H9 (cell line): ENCODE results near the gene SLC4A1. TPM values are rescaled to one million over a fixed set of nuclear protein-coding genes. Genes with fewer than 3 reads are reported as not detected.
A peak's percentile ranks its signal among the peaks of the same experiment; 100 is the strongest.

Experiments used
- DNase-seq: peaks from one replicate; pipeline ENCODE4 v3.0.0-alpha.2; 2017
- H2AFZ ChIP-seq: one replicate; pipeline ENCODE4 v1.6.1; 2013; ENCODE audit warnings: mild to moderate bottlenecking, low read length, control low read depth, moderate library complexity
- H2AK5ac ChIP-seq: 2 replicates; pipeline ENCODE4 v1.6.1; 2013; ENCODE audit warnings: low read length, control low read depth, mixed read lengths; ENCODE audit not compliant: insufficient read length
- H2BK120ac ChIP-seq: one replicate; pipeline ENCODE4 v1.6.1; 2013; ENCODE audit warnings: low read depth, mild to moderate bottlenecking, low read length, control low read depth, inconsistent platforms; ENCODE audit not compliant: poor library complexity, severe bottlenecking
- H2BK12ac ChIP-seq: 2 replicates; pipeline ENCODE4 v1.6.1; 2013; ENCODE audit warnings: low read length, control low read depth, mixed read lengths, low read depth; ENCODE audit not compliant: insufficient read length
- H2BK15ac ChIP-seq: 2 replicates; pipeline ENCODE4 v1.6.1; 2013; ENCODE audit warnings: low read depth, low read length, control low read depth
- H2BK20ac ChIP-seq: one replicate; pipeline ENCODE4 v1.6.1; 2013; ENCODE audit warnings: low read depth, mild to moderate bottlenecking, low read length, control low read depth, inconsistent platforms; ENCODE audit not compliant: poor library complexity, severe bottlenecking
- H2BK5ac ChIP-seq: 2 replicates; pipeline ENCODE4 v1.6.1; 2013; ENCODE audit warnings: low read length, control low read depth, mixed read lengths; ENCODE audit not compliant: insufficient read length
- H3K14ac ChIP-seq: 2 replicates; pipeline ENCODE4 v1.6.1; 2013; ENCODE audit warnings: low read length, control low read depth; ENCODE audit not compliant: insufficient read depth
- H3K18ac ChIP-seq: 2 replicates; pipeline ENCODE4 v1.6.1; 2013; ENCODE audit warnings: low read depth, mild to moderate bottlenecking, mixed read lengths, low read length, control low read depth; ENCODE audit not compliant: insufficient read length
- H3K23ac ChIP-seq: 2 replicates; pipeline ENCODE4 v1.6.1; 2013; ENCODE audit warnings: low read length, control low read depth, mixed read lengths, low read depth; ENCODE audit not compliant: insufficient read length
- H3K23me2 ChIP-seq: 2 replicates; pipeline ENCODE4 v1.6.1; 2013; ENCODE audit warnings: low read depth, mild to moderate bottlenecking, mixed read lengths, low read length, control low read depth; ENCODE audit not compliant: insufficient read length, poor library complexity, severe bottlenecking
- H3K27ac ChIP-seq: 2 replicates; pipeline ENCODE4 v1.5.1; 2013; ENCODE audit warnings: low read length, control low read depth, mixed read lengths, low read depth; ENCODE audit not compliant: insufficient read length
- H3K27me3 ChIP-seq: 2 replicates; pipeline ENCODE4 v1.6.1; 2013; ENCODE audit warnings: low read length, control low read depth, inconsistent platforms; ENCODE audit not compliant: insufficient read depth
- H3K4ac ChIP-seq: 2 replicates; pipeline ENCODE4 v1.6.1; 2013; ENCODE audit warnings: low read depth, mild to moderate bottlenecking, control low read depth, inconsistent platforms, low read length, moderate library complexity
- H3K4me1 ChIP-seq: 2 replicates; pipeline ENCODE4 v1.6.1; 2013; ENCODE audit warnings: low read length, control low read depth, inconsistent platforms; ENCODE audit not compliant: insufficient read depth
- H3K4me2 ChIP-seq: 2 replicates; pipeline ENCODE4 v1.6.1; 2013; ENCODE audit warnings: low read length, control low read depth, mixed read lengths; ENCODE audit not compliant: insufficient read length, insufficient read depth
- H3K56ac ChIP-seq: 2 replicates; pipeline ENCODE4 v1.6.1; 2013; ENCODE audit warnings: low read depth, mild to moderate bottlenecking, mixed read lengths, low read length, control low read depth; ENCODE audit not compliant: insufficient read length
- H3K79me1 ChIP-seq: 2 replicates; pipeline ENCODE4 v1.6.1; 2013; ENCODE audit warnings: low read depth, mild to moderate bottlenecking, moderate library complexity, low read length, control low read depth, inconsistent platforms; ENCODE audit not compliant: insufficient read depth, poor library complexity, severe bottlenecking
- H3K79me2 ChIP-seq: 2 replicates; pipeline ENCODE4 v1.6.1; 2013; ENCODE audit warnings: low read length, control low read depth, inconsistent platforms; ENCODE audit not compliant: insufficient read depth
- H3K9ac ChIP-seq: 2 replicates; pipeline ENCODE4 v1.6.1; 2013; ENCODE audit warnings: low read length, control low read depth, mixed read lengths; ENCODE audit not compliant: insufficient read length; ENCODE audit errors: extremely low read depth
- H3K9me3 ChIP-seq: one replicate; pipeline ENCODE4 v1.6.1; 2013; ENCODE audit warnings: low read depth, low read length, inconsistent platforms; ENCODE audit not compliant: control insufficient read depth
- H3T11ph ChIP-seq: one replicate; pipeline ENCODE4 v1.6.1; 2013; ENCODE audit warnings: mild to moderate bottlenecking, low read length, control low read depth, inconsistent platforms
- H4K20me1 ChIP-seq: one replicate; pipeline ENCODE4 v1.6.1; 2013; ENCODE audit not compliant: control insufficient read depth, insufficient read length, insufficient read depth
- H4K5ac ChIP-seq: 2 replicates; pipeline ENCODE4 v1.6.1; 2013; ENCODE audit warnings: low read depth, mild to moderate bottlenecking, mixed read lengths, low read length, control low read depth; ENCODE audit not compliant: insufficient read length
- H4K8ac ChIP-seq: replicated peaks from 2 replicates; pipeline ENCODE4 v1.6.1; 2013; ENCODE audit warnings: low read length, control low read depth, mixed read lengths, low read depth; ENCODE audit not compliant: insufficient read length
- H4K91ac ChIP-seq: 2 replicates; pipeline ENCODE4 v1.6.1; 2013; ENCODE audit warnings: low read depth, mild to moderate bottlenecking, moderate library complexity, mixed read lengths, low read length, control low read depth; ENCODE audit not compliant: insufficient read length
- H3K27ac Mint-ChIP-seq, 3 experiments: 2 replicates in 2 of 3; 3 replicates in 1 of 3; pipeline ENCODE4 v1.8.0; 2020 to 2021; ENCODE audit warnings: mixed read lengths in 3 of 3, mild to moderate bottlenecking in 1 of 3, moderate library complexity in 1 of 3
- H3K27me3 Mint-ChIP-seq: 2 replicates; pipeline ENCODE4 v1.8.0; 2021; ENCODE audit warnings: low read depth, mild to moderate bottlenecking, moderate library complexity, mixed read lengths
- H3K36me3 Mint-ChIP-seq, 3 experiments: 2 replicates in 2 of 3; 3 replicates in 1 of 3; pipeline ENCODE4 v1.8.0; 2020 to 2021; ENCODE audit warnings: low read depth in 3 of 3, mixed read lengths in 3 of 3; ENCODE audit not compliant: insufficient read depth in 1 of 3
- H3K4me1 Mint-ChIP-seq, 2 experiments: 2 replicates each; pipeline ENCODE4 v1.8.0; 2020; ENCODE audit warnings: mixed read lengths in 2 of 2
- H3K4me3 Mint-ChIP-seq, 2 experiments: 2 replicates in 1 of 2; 3 replicates in 1 of 2; pipeline ENCODE4 v1.8.0; 2020 to 2021; ENCODE audit warnings: mild to moderate bottlenecking in 2 of 2, mixed read lengths in 2 of 2, moderate library complexity in 1 of 2
- H3K9me3 Mint-ChIP-seq, 2 experiments: 2 replicates in 1 of 2; 3 replicates in 1 of 2; pipeline ENCODE4 v1.8.0; 2020; ENCODE audit warnings: mild to moderate bottlenecking in 2 of 2, mixed read lengths in 2 of 2, moderate library complexity in 1 of 2
- WGBS: extraction: QIAGEN DNeasy Blood & Tissue Kit; methylation state at CpG from one replicate; pipeline ENCODE4 v1.1.7; 2013; ENCODE audit warnings: missing lambda C conversion rate, low lambda C conversion rate, mixed read lengths; ENCODE audit not compliant: insufficient read length; ENCODE audit errors: extremely low coverage; 5-methylcytosine and 5-hydroxymethylcytosine counted together
- total RNA-seq: library from RNA; stranded (reverse); gene quantifications from 2 replicates; pipeline ENCODE4 v1.2.1, GENCODE V29; 2021
- TF ChIP-seq, protein P1 (sequence below): fragments of 200-600 bp; sonication (generic); conservative IDR thresholded peaks from 3 replicates; pipeline ENCODE4 v1.8.0; 2021; ENCODE audit warnings: antibody characterized with exemption, mild to moderate bottlenecking

Gene SLC4A1
- total RNA-seq, 1 experiment from 2014 or later: not detected

DNA sequence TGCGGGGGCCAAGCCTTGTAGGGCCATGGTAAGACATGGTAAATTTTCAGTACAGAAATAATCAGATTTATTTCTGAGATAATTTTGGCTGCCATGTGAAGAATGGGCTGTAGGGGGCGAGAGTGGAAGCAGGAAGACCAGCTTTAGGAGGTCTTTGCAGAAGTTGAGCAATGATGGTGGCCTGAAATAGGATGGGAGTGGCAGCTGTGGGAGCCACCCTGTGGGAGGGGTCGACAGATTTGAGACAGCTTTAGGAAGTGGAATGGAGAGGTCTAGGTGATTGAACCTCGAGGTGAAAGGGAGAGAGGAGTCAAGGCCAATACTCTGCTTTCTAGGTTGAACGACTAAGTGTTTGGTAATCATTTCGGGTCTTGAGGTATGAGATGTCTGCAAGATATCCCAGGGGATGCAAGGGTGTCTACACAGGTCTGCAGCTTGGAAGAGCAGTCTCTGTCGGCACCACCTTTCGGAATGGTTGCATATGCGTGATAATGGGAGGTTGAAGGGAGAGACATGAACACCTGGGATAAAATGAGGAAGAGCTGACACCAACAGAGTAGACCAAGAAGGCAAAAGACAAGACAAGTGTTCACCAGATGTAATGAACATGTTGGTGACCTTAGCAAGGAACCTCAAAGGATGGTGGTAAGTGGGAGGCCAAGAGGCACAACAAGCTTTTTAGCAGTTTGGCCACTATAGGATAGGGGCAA lies 64.0 kb downstream of the SLC4A1 start:
- no peak overlapping the region for H4K5ac ChIP-seq
- H3T11ph ChIP-seq: no peak overlapping the region
- H3K79me2 ChIP-seq: no peaks in the 10 kb centered on the region
- no peak overlapping the region for H3K18ac ChIP-seq
- H3K27me3 ChIP-seq: no peaks in the 10 kb centered on the region
- Mint-ChIP-seq H3K36me3 (peaks cover 12 to 32% (median 18%) of the 10 kb centered on the region in 3 experiments), H3K9me3 (no peaks in the 10 kb centered on the region), H3K27ac (no peak overlapping the region; a peak in 1 of 7 replicates), H3K4me1 (peaks cover 22 to 28% of the 10 kb centered on the region in 2 experiments), H3K27me3 (no peaks in the 10 kb centered on the region; the same call in 1 of the 2 replicates), H3K4me3 (peak overlapping the region in 1 of 2 experiments; percentile 11; a peak in 1 of 5 replicates)
- H4K8ac ChIP-seq: no peak overlapping the region
- no peak overlapping the region for H2BK120ac ChIP-seq
- no peak overlapping the region for H2BK15ac ChIP-seq
- H2BK20ac ChIP-seq: no peak overlapping the region
- H3K79me1 ChIP-seq: no peaks in the 10 kb centered on the region
- H2BK5ac ChIP-seq: no peak overlapping the region
- H2AFZ ChIP-seq: no peak overlapping the region
- H3K27ac ChIP-seq: no peak overlapping the region
- TF ChIP-seq, protein P1, sequence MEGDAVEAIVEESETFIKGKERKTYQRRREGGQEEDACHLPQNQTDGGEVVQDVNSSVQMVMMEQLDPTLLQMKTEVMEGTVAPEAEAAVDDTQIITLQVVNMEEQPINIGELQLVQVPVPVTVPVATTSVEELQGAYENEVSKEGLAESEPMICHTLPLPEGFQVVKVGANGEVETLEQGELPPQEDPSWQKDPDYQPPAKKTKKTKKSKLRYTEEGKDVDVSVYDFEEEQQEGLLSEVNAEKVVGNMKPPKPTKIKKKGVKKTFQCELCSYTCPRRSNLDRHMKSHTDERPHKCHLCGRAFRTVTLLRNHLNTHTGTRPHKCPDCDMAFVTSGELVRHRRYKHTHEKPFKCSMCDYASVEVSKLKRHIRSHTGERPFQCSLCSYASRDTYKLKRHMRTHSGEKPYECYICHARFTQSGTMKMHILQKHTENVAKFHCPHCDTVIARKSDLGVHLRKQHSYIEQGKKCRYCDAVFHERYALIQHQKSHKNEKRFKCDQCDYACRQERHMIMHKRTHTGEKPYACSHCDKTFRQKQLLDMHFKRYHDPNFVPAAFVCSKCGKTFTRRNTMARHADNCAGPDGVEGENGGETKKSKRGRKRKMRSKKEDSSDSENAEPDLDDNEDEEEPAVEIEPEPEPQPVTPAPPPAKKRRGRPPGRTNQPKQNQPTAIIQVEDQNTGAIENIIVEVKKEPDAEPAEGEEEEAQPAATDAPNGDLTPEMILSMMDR: peak; percentile 84
- H3K23ac ChIP-seq: no peak overlapping the region
- H4K20me1 ChIP-seq: no peaks in the 10 kb centered on the region
- no peak overlapping the region for H2BK12ac ChIP-seq
- DNase-seq: peak; percentile 89
- no peaks in the 10 kb centered on the region for H3K23me2 ChIP-seq
- H2AK5ac ChIP-seq: no peak overlapping the region
- no peak overlapping the region for H3K4me2 ChIP-seq
- H3K14ac ChIP-seq: no peak overlapping the region
- WGBS: no CpG with 5 or more reads among the region's 9 CpGs
- H3K4me1 ChIP-seq: no peaks in the 10 kb centered on the region
- H3K4ac ChIP-seq: no peak overlapping the region
- no peaks in the 10 kb centered on the region for H3K9me3 ChIP-seq
- H3K9ac ChIP-seq: no peak overlapping the region
- H4K91ac ChIP-seq: no peak overlapping the region
- no peak overlapping the region for H3K56ac ChIP-seq
